NCI-H69 (cell line): ENCODE data around the gene ADAM15.
A peak's percentile ranks its signal among the peaks of the same experiment; 100 is the strongest.

ENCODE experiments used
- DNase-seq: peaks from one replicate; lab custom pipeline; 2025; lab: John Stamatoyannopoulos, UW

ADAM15 gene

DNA sequence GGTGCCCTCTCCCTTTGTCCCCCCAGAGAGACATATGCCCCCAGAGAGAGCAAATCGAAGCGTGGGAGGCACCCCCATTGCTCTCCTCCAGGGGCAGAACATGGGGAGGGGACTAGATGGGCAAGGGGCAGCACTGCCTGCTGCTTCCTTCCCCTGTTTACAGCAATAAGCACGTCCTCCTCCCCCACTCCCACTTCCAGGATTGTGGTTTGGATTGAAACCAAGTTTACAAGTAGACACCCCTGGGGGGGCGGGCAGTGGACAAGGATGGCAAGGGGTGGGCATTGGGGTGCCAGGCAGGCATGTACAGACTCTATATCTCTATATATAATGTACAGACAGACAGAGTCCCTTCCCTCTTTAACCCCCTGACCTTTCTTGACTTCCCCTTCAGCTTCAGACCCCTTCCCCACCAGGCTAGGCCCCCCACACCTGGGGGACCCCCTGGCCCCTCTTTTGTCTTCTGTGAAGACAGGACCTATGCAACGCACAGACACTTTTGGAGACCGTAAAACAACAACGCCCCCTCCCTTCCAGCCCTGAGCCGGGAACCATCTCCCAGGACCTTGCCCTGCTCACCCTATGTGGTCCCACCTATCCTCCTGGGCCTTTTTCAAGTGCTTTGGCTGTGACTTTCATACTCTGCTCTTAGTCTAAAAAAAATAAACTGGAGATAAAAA lies 35.9 kb downstream of the ADAM15 start:
- no peak for DNase-seq

DNA sequence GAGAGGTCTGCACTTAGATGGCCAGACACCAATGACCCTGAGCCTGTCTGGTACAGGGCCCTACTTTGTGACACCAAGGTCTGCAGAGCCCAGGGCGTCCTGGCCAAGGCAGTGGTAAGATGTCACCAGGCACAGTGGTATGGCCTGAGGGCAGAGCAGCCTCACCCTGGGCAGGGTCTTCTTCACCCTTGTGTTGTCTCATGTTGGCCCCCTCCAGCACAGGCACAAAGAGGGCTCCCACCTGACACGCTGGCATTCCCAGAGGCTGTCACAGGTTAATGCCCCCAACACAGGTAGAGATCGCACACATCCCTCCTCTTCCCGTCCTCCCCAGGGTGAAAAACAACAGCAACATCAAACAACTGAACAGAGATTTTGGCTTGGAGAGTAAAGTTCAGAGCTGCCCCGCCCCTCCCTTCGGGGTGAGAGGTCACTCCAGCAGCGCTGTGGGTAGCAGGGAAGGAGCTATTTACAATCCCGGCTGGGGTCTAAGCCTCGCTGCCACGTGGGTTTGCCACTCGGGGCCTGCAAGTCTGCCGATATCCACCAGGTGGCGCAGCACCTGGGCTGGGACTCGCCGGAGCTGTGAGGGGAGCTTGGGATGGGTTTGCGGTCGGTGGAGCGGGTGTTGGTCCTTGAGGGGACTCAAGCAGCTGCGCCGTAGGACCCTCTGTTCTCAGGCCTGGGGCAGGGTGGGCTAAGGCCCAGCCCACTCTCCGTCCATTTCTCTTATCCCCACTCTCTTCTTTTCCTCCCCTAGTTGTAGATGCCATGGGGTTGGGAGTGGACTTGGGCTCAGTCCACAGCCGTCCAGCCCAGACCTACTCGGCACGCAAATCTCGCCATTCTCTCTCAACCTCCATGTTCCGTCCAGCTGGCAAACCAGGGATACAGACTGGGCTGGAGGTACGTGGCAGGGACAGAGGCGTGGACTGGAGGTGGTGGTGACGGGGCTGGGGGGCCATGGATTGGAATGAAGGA lies 40.2 kb downstream of the ADAM15 start:
- peak; percentile 88 for DNase-seq

DNA sequence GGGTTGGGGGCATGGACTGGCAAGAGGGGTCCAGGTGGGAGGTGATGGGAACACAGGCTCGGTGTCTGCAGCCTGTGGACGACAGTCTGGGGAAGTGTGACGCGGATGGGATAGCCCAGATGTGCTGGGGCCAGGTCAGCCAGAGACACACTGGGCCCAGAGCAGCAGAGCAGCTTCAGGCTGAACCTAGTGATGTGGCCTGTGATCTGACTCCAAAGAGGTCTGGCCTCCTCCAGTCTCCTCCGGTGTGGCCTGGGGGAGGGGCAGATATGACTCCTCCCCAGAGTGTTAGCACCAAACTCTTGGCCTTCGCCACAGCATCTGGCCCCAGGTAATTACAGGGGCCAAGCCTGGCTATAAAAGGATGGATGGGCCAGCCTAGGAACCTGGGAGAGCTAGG lies 41.0 kb downstream of the ADAM15 start:
- DNase-seq, result no peak

DNA sequence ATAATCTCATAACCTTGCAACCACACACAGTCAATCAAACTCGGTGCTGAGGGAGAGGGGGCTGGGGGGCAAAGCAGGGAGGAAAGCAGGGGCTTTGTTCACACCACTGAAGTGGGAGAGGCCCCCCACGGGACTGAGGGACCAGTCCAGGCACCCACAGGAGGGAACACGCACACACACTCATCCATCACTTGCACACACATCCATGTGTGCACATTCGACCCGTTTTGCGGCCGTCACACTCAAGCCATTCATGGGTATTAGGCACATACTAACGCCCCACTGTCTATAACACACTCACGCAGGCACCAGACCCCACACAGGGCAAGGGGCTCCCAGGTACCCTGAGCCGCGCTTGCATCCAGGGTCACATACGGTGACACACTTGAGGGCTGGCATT lies 41.5 kb downstream of the ADAM15 start:
- DNase-seq, result no peak

DNA sequence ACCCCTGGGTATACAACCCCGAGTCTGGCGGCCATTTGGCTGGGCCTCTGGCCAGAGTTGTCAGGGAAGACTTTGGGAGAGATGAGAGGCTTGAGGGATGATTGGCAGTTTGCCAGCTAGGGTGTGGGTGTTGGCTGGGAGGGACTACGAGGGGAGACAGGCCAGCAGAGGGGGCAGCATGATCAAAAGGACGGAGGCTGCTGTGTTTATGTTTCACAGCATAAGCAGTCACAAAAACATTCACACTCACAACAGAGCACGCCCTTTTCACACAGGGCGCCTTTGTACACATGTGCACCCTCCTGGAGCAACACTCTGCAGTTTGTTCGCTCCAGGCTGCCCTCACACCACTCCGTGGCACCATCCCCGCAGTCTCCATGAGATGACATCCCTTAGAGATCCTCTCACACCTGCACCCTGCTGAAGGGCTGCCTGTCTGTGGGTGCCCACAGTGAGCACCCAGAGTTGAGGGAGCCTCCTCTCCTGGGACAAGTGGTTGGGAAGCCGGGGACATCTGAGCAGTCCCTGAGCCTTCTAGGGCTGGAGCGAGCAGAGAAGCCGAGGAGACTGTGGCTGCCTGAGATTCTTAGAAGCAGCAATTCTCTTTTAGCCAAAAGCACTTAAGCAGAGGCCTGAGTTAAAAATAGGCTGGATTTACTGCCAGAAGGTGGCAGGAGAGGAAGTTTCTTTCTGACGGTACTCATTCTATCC lies 43.0 kb downstream of the ADAM15 start:
- peak; percentile 91 for DNase-seq

DNA sequence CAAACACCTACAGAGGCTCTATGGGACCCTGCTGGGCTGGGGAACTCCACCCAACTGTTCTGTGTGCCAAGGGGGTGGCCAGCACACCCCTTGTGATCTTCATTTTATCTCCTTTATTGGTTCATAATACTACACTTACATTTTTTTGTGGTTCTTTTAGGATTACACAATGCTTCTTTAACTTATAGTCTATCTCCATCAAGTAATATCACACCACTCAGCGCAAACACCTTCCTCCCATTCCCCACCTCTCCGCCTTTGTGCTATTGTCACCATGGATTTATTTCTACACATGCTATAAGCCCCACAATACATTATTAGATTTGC lies 43.5 kb downstream of the ADAM15 start:
- DNase-seq, result no peak

DNA sequence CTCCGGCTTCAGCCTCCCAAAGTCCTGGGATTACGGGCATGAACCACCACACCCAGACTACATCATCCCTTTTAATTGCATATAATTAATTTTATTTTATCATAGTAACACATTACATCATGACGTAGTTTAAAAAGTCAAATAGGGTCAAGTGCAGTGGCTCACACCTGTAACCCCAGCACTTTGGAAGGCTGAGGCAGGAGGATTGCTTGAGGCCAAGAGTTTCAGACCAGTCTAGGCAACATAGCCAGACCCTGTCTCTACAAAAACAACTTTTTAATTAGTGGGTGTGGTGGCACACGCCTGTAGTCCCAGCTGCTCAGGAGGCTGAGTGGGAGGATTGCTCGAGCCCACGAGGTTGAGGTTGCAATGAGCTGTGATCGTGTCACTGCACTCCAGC lies 48.2 kb downstream of the ADAM15 start:
- no peak for DNase-seq

DNA sequence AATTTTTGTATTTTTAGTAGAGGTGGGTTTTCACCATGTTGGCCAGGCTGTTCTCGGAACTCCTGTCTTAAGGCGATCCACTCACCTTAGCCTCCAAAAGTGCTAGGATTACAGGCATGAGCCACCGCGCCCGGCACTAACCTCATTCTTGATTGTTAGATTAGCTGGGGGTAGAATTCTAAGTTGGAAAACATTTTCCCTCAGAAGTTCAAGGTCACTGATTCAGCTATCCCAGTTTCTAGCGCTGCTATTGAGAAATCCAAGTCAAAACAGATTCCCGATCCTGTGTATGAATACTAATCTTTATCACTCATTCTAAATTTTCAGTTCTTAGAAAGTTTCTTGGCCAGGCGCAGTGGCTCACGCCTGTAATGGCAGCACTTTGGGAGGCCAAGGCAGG lies 52.2 kb downstream of the ADAM15 start:
- no peak for DNase-seq

DNA sequence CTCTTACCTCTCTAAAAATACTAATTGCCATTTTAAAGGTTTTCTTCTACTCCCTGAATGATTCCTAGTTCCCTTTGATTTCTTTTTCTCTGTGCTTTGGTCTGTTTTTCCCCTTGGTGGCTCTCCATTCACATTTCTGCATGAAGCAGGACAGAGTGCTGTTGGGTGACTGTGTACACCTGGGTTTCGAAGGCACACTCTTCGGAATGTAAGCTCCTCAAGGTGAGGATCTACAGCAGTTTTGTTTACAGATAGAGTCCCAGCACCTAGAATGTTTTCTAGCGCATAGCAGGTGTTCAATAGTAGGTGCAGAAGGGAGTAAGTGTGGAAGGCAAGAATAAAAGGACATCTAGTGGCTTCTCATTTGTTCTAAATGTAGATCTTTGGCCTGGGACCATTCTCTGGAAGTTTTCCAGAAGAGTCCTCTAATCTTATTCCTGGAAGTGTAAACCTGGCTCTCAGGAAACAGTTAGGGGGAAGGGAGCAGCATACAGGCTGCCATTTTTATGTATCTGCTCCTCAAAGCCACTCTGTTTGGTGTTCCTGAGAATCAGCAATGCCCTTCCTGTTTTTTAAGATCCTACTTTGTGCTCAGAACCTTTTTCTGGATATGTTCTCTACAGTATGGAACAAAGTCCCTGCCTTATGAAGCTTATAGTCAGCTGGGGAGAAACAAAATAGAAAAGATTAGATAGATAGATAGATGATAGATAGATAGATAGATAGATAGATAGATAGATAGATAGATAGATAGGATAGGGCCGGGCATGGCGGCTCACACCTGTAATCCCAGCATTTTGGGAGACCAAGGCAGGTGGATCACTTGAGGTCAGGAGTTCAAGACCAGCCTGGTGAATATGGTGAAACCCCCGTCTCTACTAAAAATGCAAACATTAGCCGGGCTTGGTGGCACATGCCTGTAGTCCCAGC lies 53.8 kb downstream of the ADAM15 start:
- DNase-seq, result no peak

DNA sequence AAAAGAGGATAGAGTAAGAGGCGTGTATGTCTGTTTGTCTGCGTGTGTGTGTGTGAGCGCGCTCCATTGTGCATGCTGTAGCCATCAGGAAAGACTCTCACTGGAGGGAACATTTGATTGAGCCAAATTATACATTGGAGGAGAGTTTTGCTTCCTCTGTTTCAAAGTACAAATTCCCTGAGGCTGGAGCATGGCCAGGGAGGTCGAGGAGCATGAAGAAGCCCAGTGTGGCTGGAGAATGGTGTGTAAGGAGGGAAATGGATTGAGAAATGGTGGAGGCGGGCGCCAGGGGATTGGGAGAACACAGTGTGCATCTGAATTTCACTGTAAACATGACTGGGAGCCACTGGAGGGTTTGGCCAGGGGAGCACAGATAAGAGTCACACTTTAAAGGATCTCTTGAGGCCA lies 54.5 kb downstream of the ADAM15 start:
- DNase-seq, result no peak

DNA sequence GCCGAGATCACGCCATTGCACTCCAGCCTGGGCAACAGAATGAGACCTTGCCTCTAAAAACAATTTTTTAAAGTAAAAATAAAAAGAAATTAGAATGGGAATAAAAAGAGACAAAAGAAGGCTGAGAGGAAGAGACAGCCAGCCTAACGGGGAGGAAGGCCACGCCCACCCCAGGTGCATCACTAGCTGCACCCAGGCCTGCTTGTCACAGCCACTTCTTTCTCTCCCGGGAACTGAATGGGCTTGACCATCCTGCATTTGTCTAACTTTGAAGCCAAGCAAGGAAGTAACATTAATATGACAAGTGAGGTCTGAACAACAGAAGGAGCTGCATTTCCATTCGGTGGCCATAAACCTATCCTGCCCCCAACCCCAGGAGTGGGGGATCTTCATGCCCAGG lies 55.7 kb downstream of the ADAM15 start:
- DNase-seq, result no peak

DNA sequence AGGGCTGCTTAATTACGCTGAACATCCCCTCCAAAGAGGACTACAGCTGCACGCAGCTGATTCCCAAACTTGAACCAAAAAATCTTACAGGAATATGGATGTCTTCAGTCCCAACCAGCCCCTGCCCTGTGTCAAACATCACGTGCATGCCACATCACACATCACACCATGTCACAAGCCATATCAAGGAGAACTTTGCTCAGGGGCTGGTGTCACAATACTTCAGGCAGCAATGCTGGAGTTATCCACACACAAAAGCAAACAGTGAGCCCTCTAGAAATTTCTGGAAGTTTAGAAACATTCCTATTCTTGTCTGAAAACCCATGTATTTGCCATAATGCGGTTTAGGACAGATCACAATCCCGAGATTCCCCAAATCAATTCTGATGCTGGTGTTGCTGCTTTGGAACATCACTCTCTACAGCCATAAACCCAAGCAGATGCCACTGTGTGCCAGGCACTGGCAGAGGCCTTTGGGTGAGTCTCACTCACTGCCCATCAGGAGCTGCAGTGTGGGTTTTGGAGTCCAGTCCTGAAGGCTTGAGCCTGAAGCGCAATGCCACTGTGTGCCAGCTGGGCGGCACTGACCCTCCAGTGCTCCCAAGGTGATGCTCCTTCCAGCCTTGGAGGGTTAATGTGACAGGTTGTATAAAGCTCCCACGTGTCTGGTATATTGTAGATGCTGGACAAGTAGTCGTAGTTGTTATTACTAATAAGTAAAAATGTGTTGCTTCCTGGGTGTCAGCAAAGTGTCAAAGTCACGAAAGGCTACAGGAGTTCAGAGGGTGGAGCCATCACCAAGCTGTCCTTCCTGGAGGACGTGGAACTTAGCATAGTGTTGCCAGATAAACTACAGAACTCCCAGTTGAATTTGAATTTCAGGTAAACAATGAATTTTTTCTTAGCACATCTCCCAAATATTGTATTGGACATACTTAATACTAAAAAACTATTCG lies 56.5 kb downstream of the ADAM15 start:
- no peak for DNase-seq

DNA sequence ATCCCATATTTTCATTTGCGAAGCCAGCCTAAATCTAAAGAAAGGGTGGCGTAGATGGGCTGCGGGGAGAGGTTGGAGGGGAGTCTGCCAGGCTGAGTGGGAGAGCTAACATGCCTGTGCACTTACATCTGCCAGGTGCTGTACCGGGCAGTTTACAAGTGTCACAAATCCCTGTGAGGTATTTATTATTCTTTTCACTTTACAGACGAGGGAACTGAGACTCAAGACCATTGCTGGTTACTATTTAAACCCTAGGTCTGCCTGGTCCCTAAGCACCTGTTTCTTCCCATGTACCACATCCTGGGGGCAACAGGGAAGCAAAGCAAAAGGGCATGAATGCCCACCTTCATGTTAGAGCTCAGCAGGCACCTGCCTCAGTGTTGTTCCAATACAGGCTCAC lies 57.2 kb downstream of the ADAM15 start:
- no peak for DNase-seq

DNA sequence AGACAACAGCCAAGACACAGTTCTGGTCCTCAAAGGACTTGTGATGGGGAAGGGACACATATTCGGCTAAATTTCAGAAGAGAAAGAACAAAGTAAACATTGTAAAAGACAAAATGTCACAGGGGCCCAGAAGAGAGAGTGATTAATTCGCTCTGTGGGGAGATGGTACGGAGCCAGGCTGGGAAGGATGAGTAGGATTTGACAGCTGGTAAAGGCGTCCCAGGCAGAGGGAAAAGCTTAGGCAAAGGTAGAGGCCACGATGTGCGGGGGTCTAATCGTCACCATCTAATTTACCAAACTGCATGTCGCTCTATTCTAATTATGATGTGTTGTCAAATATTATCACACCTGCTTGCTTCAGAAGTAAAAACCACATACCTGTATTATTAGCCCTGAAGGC lies 59.3 kb downstream of the ADAM15 start:
- DNase-seq, result no peak

DNA sequence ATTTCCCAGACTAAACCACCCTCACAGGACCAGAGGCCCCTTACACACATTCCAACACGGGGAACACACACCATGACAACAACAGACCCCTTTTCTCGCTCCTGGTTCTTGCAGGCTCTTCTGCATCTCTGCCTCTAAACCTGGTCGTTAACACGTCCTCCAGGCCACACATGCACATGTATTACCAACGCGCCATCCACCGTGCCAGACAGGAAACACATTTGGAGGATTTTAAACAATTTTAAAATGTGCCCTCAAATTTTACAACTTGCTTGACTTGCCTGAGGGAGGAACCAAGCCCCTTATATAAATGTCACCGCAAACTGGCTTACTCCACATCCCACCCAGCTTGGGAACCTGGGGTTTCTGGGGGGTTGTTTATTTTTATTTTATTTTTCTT lies 59.7 kb downstream of the ADAM15 start:
- no peak for DNase-seq
